Breast epithelium (tissue), 4 donors: ENCODE data around the gene FUT7. TPM values are rescaled to one million over a fixed set of nuclear protein-coding genes. Genes with fewer than 3 reads are reported as not detected.

Experiments
- DNase-seq, 2 donors: peaks; one replicate each; pipeline ENCODE4 v3.0.0-alpha.2; 2019; ENCODE audit warnings: low spot score in 2 of 2
- H3K27ac ChIP-seq, 2 donors: fragments of 200-600 bp; sonication (generic) in 1 of 2; one replicate each; pipeline ENCODE4 v1.5.1; 2016 to 2019; ENCODE audit warnings: mild to moderate bottlenecking in 1 of 2
- H3K27me3 ChIP-seq, 2 donors: fragments of 200-600 bp; sonication (generic) in 1 of 2; one replicate each; pipeline versions ENCODE4 v1.5.1 to v1.6.0; 2017 to 2019; ENCODE audit warnings: control low read depth in 1 of 2, mild to moderate bottlenecking in 1 of 2
- H3K36me3 ChIP-seq: fragments of 200-600 bp; one replicate; pipeline ENCODE4 v1.5.1; 2019
- H3K4me1 ChIP-seq, 2 donors: fragments of 200-600 bp; sonication (generic); one replicate each; pipeline ENCODE4 v1.5.1; 2016 to 2019; ENCODE audit warnings: control low read depth in 1 of 2
- H3K4me3 ChIP-seq, 3 donors: fragments of 200-600 bp; sonication (generic); 1 replicate in 2 of 3; 2 replicates in 1 of 3; pipeline ENCODE4 v1.5.1; 2016 to 2019; ENCODE audit warnings: mild to moderate bottlenecking in 3 of 3, moderate library complexity in 2 of 3
- H3K9me3 ChIP-seq, 2 donors: fragments of 200-600 bp; sonication (generic) in 1 of 2; one replicate each; pipeline ENCODE4 v1.5.1; 2016 to 2019; ENCODE audit warnings: control low read depth in 1 of 2
- CTCF ChIP-seq, 3 donors: fragments of 450-650 bp; IDR thresholded peaks; one replicate each; pipeline ENCODE4 v1.5.1; 2016 to 2017; ENCODE audit warnings: antibody characterized with exemption in 3 of 3, mild to moderate bottlenecking in 3 of 3, moderate library complexity in 3 of 3
- POLR2A ChIP-seq: fragments of 450-650 bp; IDR thresholded peaks from one replicate; pipeline ENCODE4 v1.6.1; 2016; ENCODE audit warnings: antibody characterized with exemption, mild to moderate bottlenecking, moderate library complexity
- POLR2AphosphoS5 ChIP-seq, 3 donors: sonication (generic); formaldehyde crosslinking; IDR thresholded peaks; one replicate each; pipeline ENCODE4 v1.6.1; 2017; ENCODE audit warnings: antibody characterized with exemption in 3 of 3
- intact Hi-C: fragments of 100-400 bp; cut with DNase I; formaldehyde crosslinking; loops from one replicate; pipeline ENCODE4 v1.15.1; 2023; ENCODE audit warnings: low total_unique reads
- total RNA-seq, 3 donors: library from RNA; depleted of rRNA; stranded (reverse); fragments of >200 nt; gene quantifications; one replicate each; pipeline ENCODE4 v1.1.0, GENCODE V29; 2016

Gene FUT7
- total RNA-seq, 3 donors from 2014 or later, result not detected

DNA sequence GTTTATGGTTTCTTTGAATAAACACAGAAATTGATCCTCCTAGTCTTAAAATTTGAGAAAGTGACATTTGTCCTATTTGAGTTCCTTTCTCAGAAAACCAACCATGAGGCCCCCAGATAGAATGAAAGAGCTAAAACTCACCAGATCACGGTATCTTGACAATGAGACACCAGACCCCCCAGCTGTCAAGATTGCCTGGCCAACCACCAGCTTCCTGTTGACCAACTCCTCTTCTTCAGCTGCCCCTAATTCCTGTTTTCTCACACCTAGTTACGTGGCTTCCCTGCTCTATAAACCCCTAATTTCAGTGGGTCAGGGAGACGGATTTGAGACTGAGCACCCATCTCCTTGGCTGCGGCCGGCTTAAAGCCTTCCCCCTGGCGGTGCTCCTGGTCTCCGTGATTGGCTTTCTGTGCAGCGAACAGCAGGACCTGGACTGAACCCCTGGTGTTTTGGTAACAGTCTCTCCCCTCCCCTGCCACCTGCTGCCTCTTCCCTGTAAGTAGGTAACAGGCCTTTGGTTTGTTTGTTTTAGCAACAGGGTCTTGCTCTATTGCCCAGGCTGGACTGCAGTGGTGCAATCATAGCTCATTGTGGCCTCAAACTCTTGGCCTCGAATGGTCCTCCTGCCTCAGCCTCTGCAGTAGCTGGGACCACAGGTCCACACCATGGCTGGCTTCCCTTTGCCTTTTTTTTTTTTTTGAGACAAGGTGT is 26.8 kb upstream of the FUT7 start:
- no peak overlapping the region for H3K27ac ChIP-seq
- DNase-seq, result no peak
- H3K4me1 ChIP-seq, result peaks cover 11 to 21% of the 10 kb centered on the region in 2 donors
- intact Hi-C loops, result no loop called here
- H3K36me3 ChIP-seq, result no peaks in the 10 kb centered on the region
- no peak overlapping the region for H3K4me3 ChIP-seq
- no peaks in the 10 kb centered on the region for H3K9me3 ChIP-seq
- no peaks in the 10 kb centered on the region for H3K27me3 ChIP-seq
- TF ChIP-seq POLR2AphosphoS5 (IDR thresholded peaks at IDR 0.05), result no peak
- TF ChIP-seq CTCF (IDR thresholded peaks at IDR 0.05), result no peak

- Histone ChIP-seq H3K27me3 (no peaks in the 10 kb centered on the region), H3K4me1 (peaks cover 14 to 18% of the 10 kb centered on the region in 2 donors), H3K9me3 (no peaks in the 10 kb centered on the region), H3K27ac (no peak overlapping the region), H3K4me3 (no peak overlapping the region), H3K36me3 (no peaks in the 10 kb centered on the region)
- intact Hi-C loops, result no loop called here
- no peak for DNase-seq
- TF ChIP-seq POLR2A (no peak), CTCF (IDR thresholded peaks at IDR 0.05) (no peak), POLR2AphosphoS5 (IDR thresholded peaks at IDR 0.05) (no peak)
Observed at GRCh38 chr9:137057545-137057944, 25.7 kb upstream of the FUT7 start.

- TF ChIP-seq POLR2A (no peak), CTCF (IDR thresholded peaks at IDR 0.05) (no peak), POLR2AphosphoS5 (IDR thresholded peaks at IDR 0.05) (no peak)
- Histone ChIP-seq H3K27me3 (no peaks in the 10 kb centered on the region), H3K4me1 (peaks cover 14 to 18% of the 10 kb centered on the region in 2 donors), H3K27ac (no peak overlapping the region), H3K36me3 (no peaks in the 10 kb centered on the region), H3K4me3 (no peak overlapping the region), H3K9me3 (no peaks in the 10 kb centered on the region)
- intact Hi-C loops, result no loop called here
- no peak for DNase-seq
Observed at GRCh38 chr9:137056739-137057415, 25.0 kb upstream of the FUT7 start.

GRCh38 chr9:137055385-137056364 is 23.8 kb upstream of the FUT7 start:
- Histone ChIP-seq H3K9me3 (no peaks in the 10 kb centered on the region), H3K4me3 (peak overlapping the region in 1 of 3 donors; percentile 79), H3K36me3 (no peaks in the 10 kb centered on the region), H3K27ac (peak overlapping the region; percentile 78 to 84), H3K4me1 (peaks cover 14 to 18% of the 10 kb centered on the region in 2 donors), H3K27me3 (no peaks in the 10 kb centered on the region)
- intact Hi-C loops, result no loop called here
- TF ChIP-seq CTCF (IDR thresholded peaks at IDR 0.05) (no peak), POLR2AphosphoS5 (IDR thresholded peaks at IDR 0.05) (no peak), POLR2A (no peak)
- DNase-seq, result peak; percentile 78 to 82
